ENCODE results near the gene CACHD1. TPM values are rescaled to one million over a fixed set of nuclear protein-coding genes. Genes with fewer than 3 reads are reported as not detected.

CACHD1 gene
- total RNA-seq, 1 experiment from 2014 or later, result not detected

- no peak for DNase-seq
- Histone ChIP-seq H3K9me2 (replicated peaks; ENCODE audit: insufficient read depth, low read length) (no peaks in the 10 kb centered on the region), H3K79me2 (ENCODE audit: low read length) (no peaks in the 10 kb centered on the region), H3K4me1 (ENCODE audit: low read length) (no peaks in the 10 kb centered on the region), H3K36me3 (ENCODE audit: insufficient read depth, low read length) (no peaks in the 10 kb centered on the region), H3K4me2 (ENCODE audit: low read depth, low read length, poor library complexity, severe bottlenecking) (no peak overlapping the region), H4K20me1 (ENCODE audit: insufficient read depth, low read depth, low read length) (no peaks in the 10 kb centered on the region), H3K9me3 (ENCODE audit: low read length) (no peaks in the 10 kb centered on the region), H2AFZ (ENCODE audit: low read length) (no peak overlapping the region), H3K27me3 (ENCODE audit: low read length) (no peaks in the 10 kb centered on the region), H3K4me3 (ENCODE audit: low read length) (no peak overlapping the region), H3K27ac (ENCODE audit: low read length) (no peak overlapping the region), H3K9ac (ENCODE audit: low read length) (no peak overlapping the region)
Measured at GRCh38 chr1:64564891-64565290, 95.0 kb downstream of the CACHD1 start.

- Histone ChIP-seq H3K9ac (ENCODE audit: low read length) (no peak overlapping the region), H3K4me3 (ENCODE audit: low read length) (no peak overlapping the region), H2AFZ (ENCODE audit: low read length) (no peak overlapping the region), H3K9me3 (ENCODE audit: low read length) (no peaks in the 10 kb centered on the region), H3K36me3 (ENCODE audit: insufficient read depth, low read length) (no peaks in the 10 kb centered on the region), H4K20me1 (ENCODE audit: insufficient read depth, low read depth, low read length) (no peaks in the 10 kb centered on the region), H3K27me3 (ENCODE audit: low read length) (no peaks in the 10 kb centered on the region), H3K4me1 (ENCODE audit: low read length) (no peaks in the 10 kb centered on the region), H3K9me2 (replicated peaks; ENCODE audit: insufficient read depth, low read length) (no peaks in the 10 kb centered on the region), H3K4me2 (ENCODE audit: low read depth, low read length, poor library complexity, severe bottlenecking) (no peak overlapping the region), H3K79me2 (ENCODE audit: low read length) (no peaks in the 10 kb centered on the region), H3K27ac (ENCODE audit: low read length) (no peak overlapping the region)
- no peak for DNase-seq
Measured at GRCh38 chr1:64567426-64568170, 97.7 kb downstream of the CACHD1 start.

DNA sequence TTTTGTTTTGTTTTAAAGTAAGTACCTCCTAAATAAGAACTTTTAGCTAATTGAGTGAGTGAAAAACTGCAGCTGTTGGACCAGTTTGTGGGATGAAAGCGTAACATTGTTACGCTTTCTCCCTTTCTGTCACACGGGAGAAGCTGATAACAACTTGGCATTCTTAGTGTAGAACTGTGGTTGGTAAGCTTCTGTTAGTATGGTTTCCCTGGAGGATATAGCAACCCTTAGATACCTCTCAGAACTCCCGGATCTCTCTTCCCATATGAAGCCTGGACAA, 98.2 kb downstream of the CACHD1 start:
- Histone ChIP-seq H3K9ac (ENCODE audit: low read length) (no peak overlapping the region), H2AFZ (ENCODE audit: low read length) (no peak overlapping the region), H3K9me3 (ENCODE audit: low read length) (no peaks in the 10 kb centered on the region)

DNA sequence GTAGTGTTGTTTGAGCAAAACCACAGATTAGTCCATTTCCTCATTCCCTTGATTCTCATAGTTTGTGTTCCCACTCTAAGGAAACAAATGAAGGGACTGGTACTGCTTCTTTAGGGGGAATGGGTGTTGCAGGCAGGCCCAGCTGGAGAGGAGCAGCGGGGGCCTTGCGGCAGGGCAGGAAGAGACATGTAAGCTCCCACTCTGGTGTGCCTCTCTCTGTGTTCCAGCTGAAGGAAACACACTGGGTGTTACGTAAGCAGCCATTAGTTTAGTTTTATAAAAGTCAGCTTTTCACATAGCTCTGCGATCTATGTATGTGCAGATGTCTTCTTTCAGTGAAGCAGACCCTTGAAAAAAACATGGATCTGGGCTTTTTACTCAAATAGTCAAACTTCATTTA, 99.5 kb downstream of the CACHD1 start:
- Histone ChIP-seq H2AFZ (ENCODE audit: low read length) (no peak overlapping the region), H3K27me3 (ENCODE audit: low read length) (no peaks in the 10 kb centered on the region), H3K36me3 (ENCODE audit: insufficient read depth, low read length) (no peaks in the 10 kb centered on the region), H3K79me2 (ENCODE audit: low read length) (no peaks in the 10 kb centered on the region), H3K4me1 (ENCODE audit: low read length) (no peaks in the 10 kb centered on the region), H3K9ac (ENCODE audit: low read length) (no peak overlapping the region), H3K27ac (ENCODE audit: low read length) (no peak overlapping the region), H3K4me3 (ENCODE audit: low read length) (no peak overlapping the region), H3K9me3 (ENCODE audit: low read length) (no peaks in the 10 kb centered on the region), H3K4me2 (ENCODE audit: low read depth, low read length, poor library complexity, severe bottlenecking) (no peak overlapping the region), H3K9me2 (replicated peaks; ENCODE audit: insufficient read depth, low read length) (no peaks in the 10 kb centered on the region), H4K20me1 (ENCODE audit: insufficient read depth, low read depth, low read length) (no peaks in the 10 kb centered on the region)
- DNase-seq, result no peak

More for the DNA sequence above, 98.2 kb downstream of the CACHD1 start:
- H3K4me1 ChIP-seq (ENCODE audit: low read length), result no peaks in the 10 kb centered on the region
- H3K4me2 ChIP-seq (ENCODE audit: low read depth, low read length, poor library complexity, severe bottlenecking), result no peak overlapping the region
- H3K27me3 ChIP-seq (ENCODE audit: low read length), result no peaks in the 10 kb centered on the region
- H3K27ac ChIP-seq (ENCODE audit: low read length), result no peak overlapping the region
- no peaks in the 10 kb centered on the region for H3K9me2 ChIP-seq (replicated peaks; ENCODE audit: insufficient read depth, low read length)
- no peak for DNase-seq
- H3K79me2 ChIP-seq (ENCODE audit: low read length), result no peaks in the 10 kb centered on the region
- no peak overlapping the region for H3K4me3 ChIP-seq (ENCODE audit: low read length)
- no peaks in the 10 kb centered on the region for H3K36me3 ChIP-seq (ENCODE audit: insufficient read depth, low read length)
- no peaks in the 10 kb centered on the region for H4K20me1 ChIP-seq (ENCODE audit: insufficient read depth, low read depth, low read length)

- no peaks in the 10 kb centered on the region for H3K79me2 ChIP-seq (ENCODE audit: low read length)
- H3K9me2 ChIP-seq (replicated peaks; ENCODE audit: insufficient read depth, low read length), result no peaks in the 10 kb centered on the region; the same call in 1 of the 2 replicates
- no peak overlapping the region for H3K27ac ChIP-seq (ENCODE audit: low read length)
- H3K9me3 ChIP-seq (ENCODE audit: low read length), result no peaks in the 10 kb centered on the region
- no peak overlapping the region for H3K9ac ChIP-seq (ENCODE audit: low read length)
- no peaks in the 10 kb centered on the region for H4K20me1 ChIP-seq (ENCODE audit: insufficient read depth, low read depth, low read length)
- H3K4me3 ChIP-seq (ENCODE audit: low read length), result no peak overlapping the region
- no peak for DNase-seq
- H3K4me1 ChIP-seq (ENCODE audit: low read length), result no peaks in the 10 kb centered on the region
- H3K36me3 ChIP-seq (ENCODE audit: insufficient read depth, low read length), result no peaks in the 10 kb centered on the region
- H3K4me2 ChIP-seq (ENCODE audit: low read depth, low read length, poor library complexity, severe bottlenecking), result no peak overlapping the region
- H3K27me3 ChIP-seq (ENCODE audit: low read length), result no peaks in the 10 kb centered on the region
- H2AFZ ChIP-seq (ENCODE audit: low read length), result no peak overlapping the region
Measured at GRCh38 chr1:64570267-64570855, 100.4 kb downstream of the CACHD1 start.

- Histone ChIP-seq H3K4me2 (ENCODE audit: low read depth, low read length, poor library complexity, severe bottlenecking) (no peak overlapping the region), H3K9me2 (replicated peaks; ENCODE audit: insufficient read depth, low read length) (no peaks in the 10 kb centered on the region; the same call in 1 of the 2 replicates), H4K20me1 (ENCODE audit: insufficient read depth, low read depth, low read length) (no peaks in the 10 kb centered on the region), H2AFZ (ENCODE audit: low read length) (no peak overlapping the region), H3K4me3 (ENCODE audit: low read length) (no peak overlapping the region), H3K27ac (ENCODE audit: low read length) (no peak overlapping the region), H3K9me3 (ENCODE audit: low read length) (no peaks in the 10 kb centered on the region), H3K4me1 (ENCODE audit: low read length) (no peaks in the 10 kb centered on the region), H3K27me3 (ENCODE audit: low read length) (no peaks in the 10 kb centered on the region), H3K9ac (ENCODE audit: low read length) (no peak overlapping the region), H3K79me2 (ENCODE audit: low read length) (no peaks in the 10 kb centered on the region), H3K36me3 (ENCODE audit: insufficient read depth, low read length) (no peaks in the 10 kb centered on the region)
- no peak for DNase-seq
Measured at GRCh38 chr1:64572222-64572900, 102.4 kb downstream of the CACHD1 start.

GRCh38 chr1:64574301-64574700, 104.4 kb downstream of the CACHD1 start:
- Histone ChIP-seq H3K4me3 (ENCODE audit: low read length) (no peak overlapping the region), H3K27ac (ENCODE audit: low read length) (no peak overlapping the region), H3K27me3 (ENCODE audit: low read length) (no peaks in the 10 kb centered on the region), H3K79me2 (ENCODE audit: low read length) (no peaks in the 10 kb centered on the region), H2AFZ (ENCODE audit: low read length) (no peak overlapping the region), H3K36me3 (ENCODE audit: insufficient read depth, low read length) (no peaks in the 10 kb centered on the region), H3K9me3 (ENCODE audit: low read length) (no peaks in the 10 kb centered on the region), H3K4me1 (ENCODE audit: low read length) (no peaks in the 10 kb centered on the region), H3K9ac (ENCODE audit: low read length) (no peak overlapping the region), H3K9me2 (replicated peaks; ENCODE audit: insufficient read depth, low read length) (no peaks in the 10 kb centered on the region; the same call in 1 of the 2 replicates), H3K4me2 (ENCODE audit: low read depth, low read length, poor library complexity, severe bottlenecking) (no peak overlapping the region), H4K20me1 (ENCODE audit: insufficient read depth, low read depth, low read length) (no peaks in the 10 kb centered on the region)
- no peak for DNase-seq

GRCh38 chr1:64575881-64576676, 106.2 kb downstream of the CACHD1 start:
- Histone ChIP-seq H3K4me1 (ENCODE audit: low read length) (no peaks in the 10 kb centered on the region), H3K36me3 (ENCODE audit: insufficient read depth, low read length) (no peaks in the 10 kb centered on the region), H3K4me3 (ENCODE audit: low read length) (no peak overlapping the region), H3K27ac (ENCODE audit: low read length) (no peak overlapping the region), H4K20me1 (ENCODE audit: insufficient read depth, low read depth, low read length) (no peaks in the 10 kb centered on the region), H3K9ac (ENCODE audit: low read length) (no peak overlapping the region), H3K4me2 (ENCODE audit: low read depth, low read length, poor library complexity, severe bottlenecking) (no peak overlapping the region), H3K9me3 (ENCODE audit: low read length) (no peaks in the 10 kb centered on the region), H2AFZ (ENCODE audit: low read length) (no peak overlapping the region), H3K27me3 (ENCODE audit: low read length) (no peaks in the 10 kb centered on the region), H3K79me2 (ENCODE audit: low read length) (no peaks in the 10 kb centered on the region), H3K9me2 (replicated peaks; ENCODE audit: insufficient read depth, low read length) (no peaks in the 10 kb centered on the region; the same call in 1 of the 2 replicates)
- no peak for DNase-seq

All from Karpas-422 (cell line).